Stimulated activated CD8-positive, alpha-beta memory T cell treated with anti-CD3 and anti-CD28 coated beads, Interleukin-12 subunit alpha, Interleukin-12 subunit beta, amount 100 ng/mL, for 4 hours (primary cell): ENCODE data around the gene PKP3.
A peak's percentile ranks its signal among the peaks of the same experiment; 100 is the strongest.
"Not testable (repeated sequence)": the region's sequence is repeated elsewhere in the genome, so short reads cannot be mapped to it uniquely, and the experiment has no call there.

ENCODE experiments used
- DNase-seq: peaks from one replicate; pipeline ENCODE4 v3.0.0-alpha.2; 2020; ENCODE audit warnings: low read depth

Gene PKP3

GRCh38 chr11:394034-394857, at the start of gene PKP3:
TSS of gene PKP3 (plus strand) at chr11:394209. CDS start at chr11:394293, 84 bp downstream.
- no peak for DNase-seq

GRCh38 chr11:344836-345578, 49.0 kb upstream of the PKP3 start:
- DNase-seq = no peak

GRCh38 chr11:346529-346928, 47.5 kb upstream of the PKP3 start:
- DNase-seq = no peak

- DNase-seq = not testable (repeated sequence)
These were observed 44.6 kb upstream of the PKP3 start for GRCh38 chr11:349270-349954.

- not testable (repeated sequence) for DNase-seq
These were observed 43.8 kb upstream of the PKP3 start for GRCh38 chr11:350033-350722.

GRCh38 chr11:350723-351255, 43.2 kb upstream of the PKP3 start:
- no peak for DNase-seq

GRCh38 chr11:351411-351810, 42.6 kb upstream of the PKP3 start:
- DNase-seq = no peak

GRCh38 chr11:352456-353031, 41.5 kb upstream of the PKP3 start:
- DNase-seq = no peak

- no peak for DNase-seq
These were observed 40.7 kb upstream of the PKP3 start for GRCh38 chr11:353179-353873.

GRCh38 chr11:355581-356458, 38.2 kb upstream of the PKP3 start:
- peak; percentile 78 for DNase-seq

GRCh38 chr11:356610-357009, 37.4 kb upstream of the PKP3 start:
- DNase-seq = no peak

- DNase-seq = no peak
These were observed 36.4 kb upstream of the PKP3 start for GRCh38 chr11:357582-357981.

- no peak for DNase-seq
These were observed 35.7 kb upstream of the PKP3 start for GRCh38 chr11:358129-358800.

GRCh38 chr11:359181-359714, 34.8 kb upstream of the PKP3 start:
- no peak for DNase-seq

- DNase-seq = no peak
These were observed 33.4 kb upstream of the PKP3 start for GRCh38 chr11:360326-361280.

GRCh38 chr11:362642-363442, 31.2 kb upstream of the PKP3 start:
- no peak for DNase-seq

GRCh38 chr11:363443-363805, 30.6 kb upstream of the PKP3 start:
- not testable (repeated sequence) for DNase-seq
